Body of pancreas (tissue), 4 donors: ENCODE measurements around the gene UBL3.

ENCODE experiments used
- POLR2A ChIP-seq, 3 donors: fragments of 450-650 bp; IDR thresholded peaks; one replicate each; pipeline ENCODE4 v1.6.1; 2016; ENCODE audit warnings: antibody characterized with exemption in 3 of 3, mild to moderate bottlenecking in 2 of 3
- TF ChIP-seq, protein P1 (sequence below), 7 experiments: fragments of 450-650 bp in 4 of 7; fragments of 200-600 bp in 3 of 7; sonication (generic) in 3 of 7; IDR thresholded peaks; one replicate each; pipeline ENCODE4 v1.5.1; 2016 to 2019; ENCODE audit warnings: antibody characterized with exemption in 7 of 7

DNA sequence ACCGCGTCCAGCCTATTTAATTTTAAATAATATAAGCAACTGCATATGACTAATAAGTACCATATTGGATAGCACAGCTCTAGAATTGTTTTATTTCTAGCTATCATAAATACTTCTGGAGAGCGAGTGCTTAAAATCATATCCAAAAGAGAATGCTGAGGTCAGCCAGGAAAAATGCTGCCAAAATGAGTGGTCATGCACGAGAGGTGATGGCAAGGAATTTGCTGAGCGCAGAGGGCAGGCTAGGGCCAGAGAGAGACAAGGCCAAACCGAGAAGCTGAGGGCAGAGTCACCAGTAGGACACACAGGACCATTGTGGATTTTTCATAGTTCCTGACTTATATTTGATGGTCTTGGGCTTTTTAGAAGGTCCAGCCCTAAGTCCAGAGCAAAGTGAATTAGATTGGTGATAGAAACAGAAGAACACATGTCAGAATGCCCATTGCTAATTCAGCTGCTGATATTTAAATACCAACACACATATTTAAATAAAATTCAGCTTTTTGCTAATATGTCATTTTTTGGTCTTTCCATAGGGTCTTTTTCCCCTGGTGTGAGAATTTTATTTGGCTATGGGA lies 33.6 kb upstream of the UBL3 start:
- TF ChIP-seq, protein P1, sequence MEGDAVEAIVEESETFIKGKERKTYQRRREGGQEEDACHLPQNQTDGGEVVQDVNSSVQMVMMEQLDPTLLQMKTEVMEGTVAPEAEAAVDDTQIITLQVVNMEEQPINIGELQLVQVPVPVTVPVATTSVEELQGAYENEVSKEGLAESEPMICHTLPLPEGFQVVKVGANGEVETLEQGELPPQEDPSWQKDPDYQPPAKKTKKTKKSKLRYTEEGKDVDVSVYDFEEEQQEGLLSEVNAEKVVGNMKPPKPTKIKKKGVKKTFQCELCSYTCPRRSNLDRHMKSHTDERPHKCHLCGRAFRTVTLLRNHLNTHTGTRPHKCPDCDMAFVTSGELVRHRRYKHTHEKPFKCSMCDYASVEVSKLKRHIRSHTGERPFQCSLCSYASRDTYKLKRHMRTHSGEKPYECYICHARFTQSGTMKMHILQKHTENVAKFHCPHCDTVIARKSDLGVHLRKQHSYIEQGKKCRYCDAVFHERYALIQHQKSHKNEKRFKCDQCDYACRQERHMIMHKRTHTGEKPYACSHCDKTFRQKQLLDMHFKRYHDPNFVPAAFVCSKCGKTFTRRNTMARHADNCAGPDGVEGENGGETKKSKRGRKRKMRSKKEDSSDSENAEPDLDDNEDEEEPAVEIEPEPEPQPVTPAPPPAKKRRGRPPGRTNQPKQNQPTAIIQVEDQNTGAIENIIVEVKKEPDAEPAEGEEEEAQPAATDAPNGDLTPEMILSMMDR (IDR thresholded peaks at IDR 0.05): no peak
- TF ChIP-seq POLR2A (IDR thresholded peaks at IDR 0.05): no peak
